Neuronal stem cell (in vitro differentiated cells): ENCODE results near the gene KRT71.
A peak's percentile ranks its signal among the peaks of the same experiment; 100 is the strongest.

Experiments used
- DNase-seq: peaks from one replicate; pipeline ENCODE4 v3.0.0-alpha.2; 2013; ENCODE audit warnings: low spot score
- H2AFZ ChIP-seq: one replicate; pipeline ENCODE4 v1.6.1; 2013; ENCODE audit warnings: mild to moderate bottlenecking, low read length, inconsistent platforms
- H2AK5ac ChIP-seq: 2 replicates; pipeline ENCODE4 v1.6.1; 2013; ENCODE audit warnings: low read depth, mild to moderate bottlenecking, inconsistent platforms, low read length, moderate library complexity, mixed read lengths
- H2BK120ac ChIP-seq: 2 replicates; pipeline ENCODE4 v1.6.1; 2013; ENCODE audit warnings: low read depth, mild to moderate bottlenecking, inconsistent platforms, low read length, moderate library complexity, mixed read lengths
- H2BK12ac ChIP-seq: one replicate; pipeline ENCODE4 v1.6.1; 2013; ENCODE audit warnings: low read length, inconsistent platforms
- H2BK15ac ChIP-seq: 2 replicates; pipeline ENCODE4 v1.6.1; 2013; ENCODE audit warnings: mild to moderate bottlenecking, low read length, inconsistent platforms, mixed read lengths
- H2BK5ac ChIP-seq: one replicate; pipeline ENCODE4 v1.6.1; 2013; ENCODE audit warnings: inconsistent platforms, mild to moderate bottlenecking, low read length, moderate library complexity
- H3K14ac ChIP-seq: one replicate; pipeline ENCODE4 v1.6.1; 2013; ENCODE audit warnings: low read length, inconsistent platforms
- H3K18ac ChIP-seq: 2 replicates; pipeline ENCODE4 v1.6.1; 2013; ENCODE audit warnings: low read length, inconsistent platforms
- H3K23ac ChIP-seq: 2 replicates; pipeline ENCODE4 v1.6.1; 2013; ENCODE audit warnings: low read depth, mild to moderate bottlenecking, mixed read lengths, low read length, inconsistent platforms; ENCODE audit not compliant: poor library complexity
- H3K27ac ChIP-seq: replicated peaks from 3 replicates; pipeline ENCODE4 v1.5.1; 2013; ENCODE audit warnings: low read length, inconsistent platforms
- H3K27me3 ChIP-seq, 3 experiments: 2 replicates each; pipeline ENCODE4 v1.6.1; 2013; ENCODE audit warnings: low read length in 3 of 3, mild to moderate bottlenecking in 2 of 3, inconsistent platforms in 1 of 3, low read depth in 1 of 3, mixed read lengths in 1 of 3, moderate library complexity in 1 of 3; ENCODE audit not compliant: control insufficient read depth in 3 of 3, insufficient read depth in 3 of 3
- H3K36me3 ChIP-seq, 2 donors: replicated peaks in 1 of 2; 2 replicates each; pipeline ENCODE4 v1.6.1; 2013; ENCODE audit warnings: low read length in 2 of 2; ENCODE audit not compliant: control insufficient read depth in 2 of 2, insufficient read depth in 2 of 2
- H3K4ac ChIP-seq: 2 replicates; pipeline ENCODE4 v1.6.1; 2013; ENCODE audit warnings: inconsistent platforms, mild to moderate bottlenecking, low read length, moderate library complexity
- H3K4me1 ChIP-seq, 2 donors: 1 replicate in 1 of 2; 2 replicates in 1 of 2; pipeline ENCODE4 v1.6.1; 2013; ENCODE audit warnings: low read length in 2 of 2, low read depth in 1 of 2; ENCODE audit not compliant: control insufficient read depth in 2 of 2, insufficient read depth in 1 of 2
- H3K4me2 ChIP-seq: one replicate; pipeline ENCODE4 v1.6.1; 2013; ENCODE audit warnings: mild to moderate bottlenecking, low read length, inconsistent platforms; ENCODE audit not compliant: insufficient read depth, poor library complexity, severe bottlenecking
- H3K4me3 ChIP-seq, 2 donors: 2 replicates each; pipeline ENCODE4 v1.5.1; 2013; ENCODE audit warnings: low read length in 2 of 2, mild to moderate bottlenecking in 2 of 2, inconsistent platforms in 1 of 2, moderate library complexity in 1 of 2
- H3K79me1 ChIP-seq: one replicate; pipeline ENCODE4 v1.6.1; 2013; ENCODE audit warnings: low read depth, mild to moderate bottlenecking, inconsistent platforms, low read length, moderate library complexity
- H3K9ac ChIP-seq: one replicate; pipeline ENCODE4 v1.6.1; 2013; ENCODE audit warnings: mild to moderate bottlenecking, low read depth, low read length, inconsistent platforms; ENCODE audit not compliant: poor library complexity
- H3K9me3 ChIP-seq, 2 donors: replicated peaks in 1 of 2; 2 replicates each; pipeline versions ENCODE3 to v1.6.1; 2013; ENCODE audit warnings: low read length in 2 of 2, mild to moderate bottlenecking in 2 of 2, inconsistent platforms in 1 of 2, low read depth in 1 of 2, mixed read lengths in 1 of 2, moderate library complexity in 1 of 2; ENCODE audit not compliant: control insufficient read depth in 2 of 2, insufficient read depth in 1 of 2
- H4K8ac ChIP-seq: one replicate; pipeline ENCODE4 v1.6.1; 2013; ENCODE audit warnings: low read depth, mild to moderate bottlenecking, inconsistent platforms, low read length, moderate library complexity
- H4K91ac ChIP-seq: one replicate; pipeline ENCODE4 v1.6.1; 2013; ENCODE audit warnings: low read length, low read depth, mild to moderate bottlenecking, inconsistent platforms; ENCODE audit not compliant: poor library complexity
- WGBS, 2 donors: extraction: QIAGEN DNeasy Blood & Tissue Kit; methylation state at CpG; one replicate each; pipeline ENCODE4 v1.1.7; 2013; ENCODE audit warnings: missing lambda C conversion rate in 2 of 2, mixed read lengths in 1 of 2; ENCODE audit not compliant: insufficient read length in 2 of 2, insufficient replicate concordance in 1 of 2; ENCODE audit errors: extremely low coverage in 2 of 2; 5-methylcytosine and 5-hydroxymethylcytosine counted together

Gene KRT71

GRCh38 chr12:52542157-52542556 lies 10.8 kb downstream of the KRT71 start:
- Histone ChIP-seq H3K9me3 (no peaks in the 10 kb centered on the region), H2BK12ac (no peak overlapping the region), H3K27me3 (no peaks in the 10 kb centered on the region), H3K9ac (no peak overlapping the region), H4K91ac (no peak overlapping the region), H3K18ac (no peak overlapping the region), H3K27ac (no peak overlapping the region), H2AK5ac (no peak overlapping the region), H2BK15ac (no peak overlapping the region), H3K36me3 (no peaks in the 10 kb centered on the region), H3K14ac (no peak overlapping the region), H3K4me1 (no peaks in the 10 kb centered on the region), H3K79me1 (no peaks in the 10 kb centered on the region), H3K4me2 (no peak overlapping the region), H3K23ac (no peak overlapping the region), H2BK5ac (no peak overlapping the region), H3K4ac (no peak overlapping the region), H3K4me3 (no peak overlapping the region), H2BK120ac (no peak overlapping the region), H2AFZ (no peak overlapping the region), H4K8ac (no peak overlapping the region)
- no peak for DNase-seq

GRCh38 chr12:52541709-52542108 lies 11.2 kb downstream of the KRT71 start:
- H2AK5ac ChIP-seq: no peak overlapping the region
- no peak overlapping the region for H2BK120ac ChIP-seq
- H2BK15ac ChIP-seq: no peak overlapping the region
- no CpG with 5 or more reads among the region's 5 CpGs for WGBS, 2 donors
- H3K4me3 ChIP-seq: no peak overlapping the region
- no peak overlapping the region for H2AFZ ChIP-seq
- H3K9me3 ChIP-seq: no peaks in the 10 kb centered on the region
- no peak overlapping the region for H3K4ac ChIP-seq
- no peaks in the 10 kb centered on the region for H3K4me1 ChIP-seq
- H3K14ac ChIP-seq: no peak overlapping the region
- no peaks in the 10 kb centered on the region for H3K27me3 ChIP-seq
- no peak overlapping the region for H4K91ac ChIP-seq
- no peak overlapping the region for H3K4me2 ChIP-seq
- H2BK5ac ChIP-seq: no peak overlapping the region
- H3K18ac ChIP-seq: no peak overlapping the region
- no peak overlapping the region for H2BK12ac ChIP-seq
- no peaks in the 10 kb centered on the region for H3K36me3 ChIP-seq
- no peaks in the 10 kb centered on the region for H3K79me1 ChIP-seq
- DNase-seq: no peak
- H4K8ac ChIP-seq: no peak overlapping the region
- H3K23ac ChIP-seq: no peak overlapping the region
- H3K9ac ChIP-seq: no peak overlapping the region
- no peak overlapping the region for H3K27ac ChIP-seq

GRCh38 chr12:52540531-52540930 lies 12.4 kb downstream of the KRT71 start:
- H2AK5ac ChIP-seq: no peak overlapping the region
- H2BK120ac ChIP-seq: no peak overlapping the region
- H4K8ac ChIP-seq: no peak overlapping the region
- no peak overlapping the region for H2BK12ac ChIP-seq
- H3K14ac ChIP-seq: no peak overlapping the region
- H3K4me2 ChIP-seq: no peak overlapping the region
- H3K9ac ChIP-seq: no peak overlapping the region
- no peak overlapping the region for H2BK5ac ChIP-seq
- H4K91ac ChIP-seq: no peak overlapping the region
- no peak overlapping the region for H2BK15ac ChIP-seq
- H3K23ac ChIP-seq: no peak overlapping the region
- no peaks in the 10 kb centered on the region for H3K27me3 ChIP-seq
- no peak overlapping the region for H3K4ac ChIP-seq
- no peaks in the 10 kb centered on the region for H3K79me1 ChIP-seq
- H3K4me3 ChIP-seq: no peak overlapping the region
- H3K36me3 ChIP-seq: no peaks in the 10 kb centered on the region
- no peak overlapping the region for H2AFZ ChIP-seq
- H3K27ac ChIP-seq: no peak overlapping the region
- H3K4me1 ChIP-seq: no peaks in the 10 kb centered on the region
- no peaks in the 10 kb centered on the region for H3K9me3 ChIP-seq
- no CpG with 5 or more reads among the region's 7 CpGs for WGBS, 2 donors
- DNase-seq: no peak
- peak overlapping the region; percentile 4 for H3K18ac ChIP-seq

- Histone ChIP-seq H3K4me1 (no peaks in the 10 kb centered on the region), H3K27ac (no peak overlapping the region), H4K8ac (no peak overlapping the region), H2AFZ (no peak overlapping the region), H3K18ac (no peak overlapping the region), H3K36me3 (no peaks in the 10 kb centered on the region), H3K9ac (no peak overlapping the region), H3K27me3 (no peaks in the 10 kb centered on the region), H3K79me1 (no peaks in the 10 kb centered on the region), H2BK12ac (no peak overlapping the region), H2BK5ac (no peak overlapping the region), H4K91ac (no peak overlapping the region), H3K14ac (no peak overlapping the region), H2BK120ac (no peak overlapping the region), H2BK15ac (no peak overlapping the region), H3K9me3 (no peaks in the 10 kb centered on the region), H3K4me2 (no peak overlapping the region), H3K4me3 (no peak overlapping the region), H3K4ac (no peak overlapping the region), H3K23ac (no peak overlapping the region), H2AK5ac (no peak overlapping the region)
- no CpG with 5 or more reads among the region's 3 CpGs for WGBS, 2 donors
- DNase-seq: no peak
Measured at GRCh38 chr12:52539821-52540173, 13.1 kb downstream of the KRT71 start.
